ENCODE measurements around the gene TNFRSF21.
"Not testable (repeated sequence)": the region's sequence is repeated elsewhere in the genome, so short reads cannot be mapped to it uniquely, and the experiment has no call there.

The TNFRSF21 gene

GRCh38 chr6:47309291-47310130 lies at the start of gene TNFRSF21:
TSS of gene TNFRSF21 (minus strand) at chr6:47309905. CDS start at chr6:47309511, 394 bp downstream.
- DNase-seq: peak; percentile 88

GRCh38 chr6:47358440-47359225 lies 48.9 kb upstream of the TNFRSF21 start:
- no peak for DNase-seq

GRCh38 chr6:47357827-47358226 lies 48.1 kb upstream of the TNFRSF21 start:
- DNase-seq: no peak

- DNase-seq: no peak
Measured at GRCh38 chr6:47355496-47355895, 45.8 kb upstream of the TNFRSF21 start.

GRCh38 chr6:47353871-47354270 lies 44.2 kb upstream of the TNFRSF21 start:
- no peak for DNase-seq

- no peak for DNase-seq
Measured at GRCh38 chr6:47352966-47353365, 43.3 kb upstream of the TNFRSF21 start.

- DNase-seq: no peak
Measured at GRCh38 chr6:47352194-47352920, 42.7 kb upstream of the TNFRSF21 start.

- no peak for DNase-seq
Measured at GRCh38 chr6:47351621-47352020, 41.9 kb upstream of the TNFRSF21 start.

- DNase-seq: no peak
Measured at GRCh38 chr6:47349931-47350330, 40.2 kb upstream of the TNFRSF21 start.

- DNase-seq: no peak
Measured at GRCh38 chr6:47348316-47348863, 38.7 kb upstream of the TNFRSF21 start.

- no peak for DNase-seq
Measured at GRCh38 chr6:47345761-47346160, 36.1 kb upstream of the TNFRSF21 start.

- DNase-seq: no peak
Measured at GRCh38 chr6:47344022-47344421, 34.3 kb upstream of the TNFRSF21 start.

GRCh38 chr6:47343600-47343999 lies 33.9 kb upstream of the TNFRSF21 start:
- DNase-seq: no peak

GRCh38 chr6:47342824-47343223 lies 33.1 kb upstream of the TNFRSF21 start:
- DNase-seq: no peak

- DNase-seq: no peak
Measured at GRCh38 chr6:47337519-47337918, 27.8 kb upstream of the TNFRSF21 start.

GRCh38 chr6:47336334-47336733 lies 26.6 kb upstream of the TNFRSF21 start:
- no peak for DNase-seq

- DNase-seq: no peak
Measured at GRCh38 chr6:47335466-47335865, 25.8 kb upstream of the TNFRSF21 start.

- DNase-seq: no peak
Measured at GRCh38 chr6:47334334-47334733, 24.6 kb upstream of the TNFRSF21 start.

GRCh38 chr6:47328606-47329005 lies 18.9 kb upstream of the TNFRSF21 start:
- DNase-seq: not testable (repeated sequence)

GRCh38 chr6:47328139-47328538 lies 18.4 kb upstream of the TNFRSF21 start:
- DNase-seq: not testable (repeated sequence)

GRCh38 chr6:47323887-47324286 lies 14.2 kb upstream of the TNFRSF21 start:
- no peak for DNase-seq

GRCh38 chr6:47323321-47323720 lies 13.6 kb upstream of the TNFRSF21 start:
- DNase-seq: no peak

GRCh38 chr6:47321577-47321976 lies 11.9 kb upstream of the TNFRSF21 start:
- no peak for DNase-seq
